Measurements from ENCODE around the gene DHRS7.

The DHRS7 gene

DNA sequence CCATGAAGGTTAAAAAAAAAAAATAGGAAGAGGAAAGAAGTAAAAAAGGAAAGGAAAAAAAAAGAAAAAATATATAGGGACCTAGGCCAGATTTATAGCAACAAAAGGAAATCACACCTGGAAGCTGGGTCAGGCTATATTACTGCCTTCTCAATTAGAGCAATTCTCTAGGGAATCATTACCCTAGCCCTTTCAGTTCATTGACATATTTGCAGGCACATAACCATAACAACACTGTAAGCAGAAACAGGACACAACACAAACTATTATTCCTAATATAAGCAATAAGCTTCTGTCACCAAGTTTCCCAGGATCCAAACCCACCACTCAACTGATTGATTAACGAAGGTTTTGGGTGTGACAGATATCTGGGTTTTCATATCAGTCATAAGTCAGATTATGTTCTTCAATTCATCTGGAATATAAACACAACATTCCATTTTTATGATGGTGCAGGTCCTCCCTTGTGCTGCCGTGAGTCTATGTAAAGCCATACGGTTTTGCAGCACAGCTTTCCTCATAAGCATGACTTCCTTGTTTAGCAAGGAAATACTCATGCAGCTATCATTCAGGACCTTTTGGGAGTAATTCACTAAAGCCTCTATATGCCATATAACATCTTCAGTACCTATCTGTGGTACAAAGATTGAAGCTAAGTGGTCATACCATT is 69.3 kb downstream of the DHRS7 start:
- DNase-seq (ENCODE audit: low spot score) (no peak), ATAC-seq (ENCODE audit: low read depth) (no peak)
- H3K9me3 ChIP-seq (ENCODE audit: severe bottlenecking), result no peaks in the 10 kb centered on the region
- H3K27ac ChIP-seq (ENCODE audit: poor library complexity, severe bottlenecking), result peak overlapping the region; percentile 94
- TF ChIP-seq, protein P1, sequence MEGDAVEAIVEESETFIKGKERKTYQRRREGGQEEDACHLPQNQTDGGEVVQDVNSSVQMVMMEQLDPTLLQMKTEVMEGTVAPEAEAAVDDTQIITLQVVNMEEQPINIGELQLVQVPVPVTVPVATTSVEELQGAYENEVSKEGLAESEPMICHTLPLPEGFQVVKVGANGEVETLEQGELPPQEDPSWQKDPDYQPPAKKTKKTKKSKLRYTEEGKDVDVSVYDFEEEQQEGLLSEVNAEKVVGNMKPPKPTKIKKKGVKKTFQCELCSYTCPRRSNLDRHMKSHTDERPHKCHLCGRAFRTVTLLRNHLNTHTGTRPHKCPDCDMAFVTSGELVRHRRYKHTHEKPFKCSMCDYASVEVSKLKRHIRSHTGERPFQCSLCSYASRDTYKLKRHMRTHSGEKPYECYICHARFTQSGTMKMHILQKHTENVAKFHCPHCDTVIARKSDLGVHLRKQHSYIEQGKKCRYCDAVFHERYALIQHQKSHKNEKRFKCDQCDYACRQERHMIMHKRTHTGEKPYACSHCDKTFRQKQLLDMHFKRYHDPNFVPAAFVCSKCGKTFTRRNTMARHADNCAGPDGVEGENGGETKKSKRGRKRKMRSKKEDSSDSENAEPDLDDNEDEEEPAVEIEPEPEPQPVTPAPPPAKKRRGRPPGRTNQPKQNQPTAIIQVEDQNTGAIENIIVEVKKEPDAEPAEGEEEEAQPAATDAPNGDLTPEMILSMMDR (IDR thresholded peaks at IDR 0.05; ENCODE audit: poor library complexity, severe bottlenecking), result no peak
- peaks cover 32% of the 10 kb centered on the region for H3K4me1 ChIP-seq (ENCODE audit: insufficient read depth, poor library complexity, severe bottlenecking)
- H3K4me3 ChIP-seq (ENCODE audit: severe bottlenecking), result no peak overlapping the region
- H3K27me3 ChIP-seq (ENCODE audit: insufficient read depth, poor library complexity, severe bottlenecking), result no peaks in the 10 kb centered on the region
- peaks cover 36% of the 10 kb centered on the region for H3K36me3 ChIP-seq (ENCODE audit: low read depth)

DNA sequence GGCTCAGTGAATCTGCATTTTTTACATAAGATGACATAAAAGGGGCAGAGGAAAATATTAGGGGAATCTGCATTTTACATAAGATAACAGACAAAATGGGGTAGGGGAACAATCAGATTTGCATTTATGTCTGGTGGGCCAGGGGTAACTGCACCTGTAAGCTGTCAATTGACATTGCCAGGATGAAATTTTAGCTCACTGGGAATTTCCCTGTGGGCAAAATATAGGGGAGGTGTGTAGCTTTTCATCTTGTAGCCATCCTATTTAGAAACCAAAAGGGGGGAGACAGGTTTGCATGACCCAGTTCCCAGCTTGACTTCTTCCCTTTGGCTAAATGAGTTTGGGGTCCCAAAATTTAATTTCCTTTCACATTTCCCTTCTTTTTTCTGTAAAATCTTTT is 70.0 kb downstream of the DHRS7 start:
- Histone ChIP-seq H3K4me1 (ENCODE audit: insufficient read depth, poor library complexity, severe bottlenecking) (peaks cover 32% of the 10 kb centered on the region), H3K27ac (ENCODE audit: poor library complexity, severe bottlenecking) (peak overlapping the region; percentile 94), H3K36me3 (ENCODE audit: low read depth) (peaks cover 34% of the 10 kb centered on the region), H3K27me3 (ENCODE audit: insufficient read depth, poor library complexity, severe bottlenecking) (no peaks in the 10 kb centered on the region), H3K4me3 (ENCODE audit: severe bottlenecking) (no peak overlapping the region), H3K9me3 (ENCODE audit: severe bottlenecking) (no peaks in the 10 kb centered on the region)
- DNase-seq (ENCODE audit: low spot score) (no peak), ATAC-seq (ENCODE audit: low read depth) (no peak)
- TF ChIP-seq, protein P1 (IDR thresholded peaks at IDR 0.05; ENCODE audit: poor library complexity, severe bottlenecking), result no peak

DNA sequence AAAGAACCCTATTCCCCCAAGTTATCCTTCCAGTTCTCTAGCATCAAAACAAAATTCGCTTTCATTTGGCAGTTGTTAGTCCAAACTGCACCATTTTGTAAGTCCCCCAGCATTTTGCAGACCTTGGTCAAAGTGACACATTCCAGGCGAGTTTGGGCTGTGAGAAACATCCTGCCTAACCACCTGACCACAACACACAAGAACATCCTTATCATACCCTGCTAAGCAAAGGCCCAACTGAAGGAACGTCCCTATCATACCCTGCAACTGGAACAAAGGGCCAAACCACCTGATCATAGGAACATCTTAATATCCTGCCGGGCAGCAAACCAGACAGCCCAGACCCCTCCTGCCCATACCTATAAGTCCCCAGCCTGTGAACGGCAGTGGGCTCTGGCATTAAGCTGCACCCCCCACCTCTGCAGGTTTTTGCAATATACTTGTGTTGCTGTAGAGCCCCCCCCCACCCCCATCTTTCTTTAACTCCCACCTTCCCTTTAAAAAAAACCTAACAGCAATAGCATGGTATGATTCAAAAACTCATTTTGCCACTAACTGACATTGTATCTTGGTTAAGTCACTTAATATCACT is 70.8 kb downstream of the DHRS7 start:
- Histone ChIP-seq H3K4me3 (ENCODE audit: severe bottlenecking) (peak overlapping the region; percentile 57), H3K36me3 (ENCODE audit: low read depth) (peaks cover 30% of the 10 kb centered on the region), H3K27me3 (ENCODE audit: insufficient read depth, poor library complexity, severe bottlenecking) (no peaks in the 10 kb centered on the region), H3K9me3 (ENCODE audit: severe bottlenecking) (no peaks in the 10 kb centered on the region), H3K27ac (ENCODE audit: poor library complexity, severe bottlenecking) (peak overlapping the region; percentile 94), H3K4me1 (ENCODE audit: insufficient read depth, poor library complexity, severe bottlenecking) (peaks cover 32% of the 10 kb centered on the region)
- TF ChIP-seq, protein P1 (IDR thresholded peaks at IDR 0.05; ENCODE audit: poor library complexity, severe bottlenecking), result no peak
- DNase-seq (ENCODE audit: low spot score), result no peak
- 0 out of 3 replicates have a peak, but pooled peaks have one; percentile 5 for ATAC-seq (ENCODE audit: low read depth)

All from RWPE2 (cell line).